Measurements from ENCODE around the gene FAAH. TPM values are rescaled to one million over a fixed set of nuclear protein-coding genes. Genes with fewer than 3 reads are reported as not detected.

Gene FAAH
- total RNA-seq, 1 donor from 2014 or later: 5.1 TPM

DNA sequence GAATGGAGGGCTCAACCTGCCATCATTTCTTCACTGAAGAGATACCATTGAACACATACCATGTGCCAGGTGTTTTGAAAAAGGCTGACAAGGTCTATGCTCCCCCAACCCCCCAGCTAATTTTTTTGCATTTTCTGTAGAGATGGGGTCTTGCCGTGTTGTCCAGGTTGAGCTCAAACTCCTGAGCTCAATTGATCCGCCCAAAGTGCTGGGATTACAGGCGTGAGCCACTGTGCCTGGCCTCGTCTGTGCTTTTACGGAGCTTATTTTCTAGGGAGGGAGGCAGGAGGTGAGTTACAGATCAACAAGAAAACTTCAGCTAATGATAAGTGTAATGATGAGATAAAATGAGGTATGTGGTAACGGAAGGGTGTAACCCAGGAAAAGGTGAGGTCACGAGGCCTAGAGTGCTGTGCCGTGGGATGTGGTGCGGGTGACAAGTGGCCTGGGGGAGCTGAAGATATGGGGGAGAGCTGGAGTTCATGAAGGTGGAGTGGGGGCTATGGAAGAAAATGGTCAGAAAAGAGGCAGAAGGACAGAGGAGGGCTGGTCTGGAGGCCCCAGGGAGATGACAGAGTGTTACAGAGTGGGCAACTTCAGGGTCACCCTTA, 28.2 kb downstream of the FAAH start:
- intact Hi-C loops (cut with micrococcal nuclease): no loop called here

DNA sequence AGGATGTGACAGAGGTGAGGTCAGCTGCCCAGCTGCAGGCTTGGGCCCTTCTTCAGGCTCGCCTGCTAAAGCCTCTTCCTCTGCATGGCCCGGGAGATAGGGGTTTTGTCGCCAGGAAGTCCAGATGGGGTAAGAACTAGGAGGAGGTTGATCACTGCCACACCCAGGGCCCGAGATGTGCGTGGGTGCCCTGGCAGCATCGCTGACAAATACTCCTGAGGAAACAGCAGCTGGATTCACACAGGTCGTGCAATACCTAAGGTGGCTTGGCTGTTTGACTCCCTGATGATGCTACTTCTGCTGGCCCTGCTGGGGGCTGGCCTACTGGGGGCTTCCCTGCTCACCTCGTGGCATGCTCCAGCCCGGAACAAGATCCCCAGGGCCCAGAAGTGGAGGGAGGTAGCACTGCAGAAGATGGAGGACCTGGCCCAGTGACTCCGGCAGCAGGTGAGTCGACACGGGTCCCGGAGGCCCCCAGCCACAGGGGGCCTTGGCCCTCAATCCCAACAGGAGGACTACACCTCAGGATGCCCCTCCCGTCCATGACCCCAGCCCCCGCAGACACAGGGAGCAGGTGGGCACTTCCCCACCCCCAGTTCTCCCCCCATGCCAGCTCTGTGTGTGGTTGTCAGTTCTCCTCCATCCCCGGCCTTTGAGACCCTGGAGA, 29.6 kb downstream of the FAAH start:
- intact Hi-C loops (cut with micrococcal nuclease): no loop called here

DNA sequence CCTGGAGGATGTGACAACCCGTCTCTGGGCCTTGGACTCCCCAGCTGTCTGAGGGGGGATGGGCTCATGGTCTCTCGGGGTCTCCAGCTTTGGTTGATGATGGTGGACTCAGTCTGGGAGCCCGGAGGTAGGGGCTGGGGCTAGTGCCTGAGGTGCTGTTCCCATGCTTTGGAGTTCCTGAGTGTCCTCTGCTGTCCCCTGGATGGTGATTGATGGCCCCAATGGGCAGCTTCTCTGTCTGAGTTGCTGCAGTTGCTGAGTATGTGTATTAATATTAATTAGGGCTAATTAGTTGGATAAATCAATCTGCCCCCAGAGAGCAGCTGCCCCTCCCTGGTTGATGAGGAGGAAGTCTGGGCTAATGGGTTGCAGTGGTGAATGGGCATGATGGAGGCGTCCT, 30.6 kb downstream of the FAAH start:
- intact Hi-C loops (cut with micrococcal nuclease): no loop called here

DNA sequence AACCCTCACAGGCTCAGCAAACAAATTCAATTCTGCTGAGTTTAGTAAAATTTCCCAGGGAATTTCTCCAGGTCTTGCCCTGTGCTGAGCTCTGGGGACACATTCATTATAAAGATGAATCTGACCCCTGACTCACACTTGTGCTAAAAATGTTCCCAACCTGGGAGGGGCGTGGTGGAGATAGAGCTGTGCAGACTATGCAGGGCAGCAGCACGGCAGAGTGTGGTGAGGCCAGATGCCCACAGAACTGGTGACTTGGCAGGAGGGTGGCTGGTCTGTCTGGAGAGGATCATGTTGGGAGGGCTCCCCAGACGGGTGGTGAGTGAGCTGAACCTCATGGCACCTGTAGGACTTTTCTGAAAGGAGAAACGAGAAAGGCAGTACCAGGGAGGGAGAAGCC, 31.6 kb downstream of the FAAH start:
- intact Hi-C loops (cut with micrococcal nuclease): no loop called here

- intact Hi-C loops (cut with micrococcal nuclease): no loop called here
These were observed 33.4 kb downstream of the FAAH start for GRCh38 chr1:46427541-46427940.

GRCh38 chr1:46429436-46429835, 35.3 kb downstream of the FAAH start:
- intact Hi-C loops (cut with micrococcal nuclease): no loop called here

- intact Hi-C loops (cut with micrococcal nuclease): no loop called here
These were observed 37.6 kb downstream of the FAAH start for GRCh38 chr1:46431695-46432094.

- intact Hi-C loops (cut with micrococcal nuclease): no loop called here
These were observed 38.7 kb downstream of the FAAH start for GRCh38 chr1:46432781-46433327.

DNA sequence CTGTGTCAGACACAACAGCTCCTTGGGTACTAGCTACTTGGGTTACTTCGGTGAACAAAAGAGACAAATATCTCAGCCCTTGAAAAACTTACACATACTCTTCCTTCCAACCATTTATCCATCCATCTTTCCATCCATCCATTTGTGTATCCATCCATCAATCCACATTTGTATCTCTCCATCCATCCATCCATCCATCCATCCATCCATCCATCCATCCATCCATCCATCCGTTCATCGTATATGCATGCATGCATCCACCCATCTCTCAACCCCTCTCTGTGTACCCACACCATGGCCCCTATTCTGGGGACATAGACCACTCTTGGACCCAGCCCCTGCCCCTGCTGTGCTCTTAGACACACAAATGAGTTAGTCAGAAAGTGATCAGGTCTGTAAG, 40.2 kb downstream of the FAAH start:
- intact Hi-C loops (cut with micrococcal nuclease): no loop called here

- intact Hi-C loops (cut with micrococcal nuclease): no loop called here
These were observed 42.7 kb downstream of the FAAH start for GRCh38 chr1:46436844-46437243.

DNA sequence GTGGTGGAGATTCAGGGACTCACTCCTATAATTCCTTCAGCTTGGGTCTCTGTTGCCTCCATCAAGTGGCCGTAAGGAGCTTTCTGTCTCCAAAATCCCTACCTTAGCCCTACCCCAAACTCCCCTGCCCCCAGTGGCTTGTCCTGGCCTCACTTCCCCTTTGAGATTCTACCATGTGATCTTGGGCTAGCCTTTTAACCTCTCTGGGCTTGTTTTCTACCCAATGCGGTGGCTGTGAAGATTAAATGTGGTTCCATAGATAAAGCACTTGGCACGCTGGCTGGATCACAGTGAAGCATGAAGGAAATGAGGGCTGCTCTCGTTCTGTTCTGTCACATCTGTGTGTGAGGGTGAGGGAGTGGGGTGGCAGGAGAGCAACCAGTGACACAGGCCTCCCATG, 43.6 kb downstream of the FAAH start:
- intact Hi-C loops (cut with micrococcal nuclease): no loop called here

GRCh38 chr1:46438346-46438745, 44.2 kb downstream of the FAAH start:
- intact Hi-C loops (cut with micrococcal nuclease): no loop called here

GRCh38 chr1:46440478-46440877, 46.4 kb downstream of the FAAH start:
- intact Hi-C loops (cut with micrococcal nuclease): loop anchor here (10.0 kb wide), 1 partner anchor 284 kb away; no protein-coding TSS in a partner anchor

DNA sequence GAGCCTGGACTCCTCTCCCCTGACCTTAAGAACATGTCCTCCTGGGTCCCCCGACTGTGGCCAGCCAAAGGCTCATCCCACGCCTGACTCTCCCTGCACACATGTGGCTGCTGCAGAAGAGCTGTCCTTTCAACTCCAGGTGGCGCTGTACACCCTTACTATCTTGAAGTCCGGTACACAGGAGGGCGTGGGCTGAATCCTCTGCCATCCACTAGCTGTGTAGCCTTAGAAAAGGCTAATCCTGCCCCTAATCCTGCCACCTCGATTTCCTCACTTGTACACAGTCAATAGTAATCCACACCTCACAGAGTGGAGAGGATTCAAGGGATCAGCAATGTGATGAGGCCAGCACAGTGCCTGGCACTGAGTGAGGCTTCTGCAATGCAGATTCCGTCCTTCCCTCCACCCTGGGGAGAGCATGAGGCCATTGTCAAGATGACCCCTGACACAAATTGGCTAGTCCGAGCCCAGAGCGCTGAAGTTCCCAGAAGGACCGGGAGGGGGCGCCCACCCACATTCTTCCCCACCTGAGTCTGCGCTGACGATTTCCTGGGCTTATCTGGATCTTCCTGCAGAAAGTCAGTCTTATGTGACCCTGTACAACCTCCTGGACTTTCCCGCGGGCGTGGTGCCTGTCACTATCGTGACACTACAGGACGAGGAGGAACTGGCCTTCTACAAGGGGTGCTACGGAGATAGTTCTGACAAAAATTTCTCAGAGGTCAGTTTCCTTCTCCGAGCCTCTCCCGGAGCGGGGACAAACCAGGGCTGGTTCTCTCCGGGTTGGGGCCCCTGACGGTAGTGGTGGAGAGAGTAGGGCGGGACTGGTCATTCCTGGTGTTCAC, 48.4 kb downstream of the FAAH start:
- intact Hi-C loops (cut with micrococcal nuclease): loop anchor here (10.0 kb wide), 1 partner anchor 282 kb away; no protein-coding TSS in a partner anchor

GRCh38 chr1:46444466-46444865, 50.3 kb downstream of the FAAH start:
- intact Hi-C loops (cut with micrococcal nuclease): loop anchor here (10.0 kb wide), 1 partner anchor 280 kb away; no protein-coding TSS in a partner anchor

GRCh38 chr1:46445773-46446256, 51.7 kb downstream of the FAAH start:
- intact Hi-C loops (cut with micrococcal nuclease): loop anchor here (5.0 to 10.0 kb wide), 2 partner anchors 41 to 279 kb away; partner anchors contain the start of gene DMBX1

GRCh38 chr1:46446646-46447498, 52.8 kb downstream of the FAAH start:
- intact Hi-C loops (cut with micrococcal nuclease): loop anchor here (1.0 to 10.0 kb wide), 3 partner anchors 40 to 278 kb away; partner anchors contain the start of gene DMBX1

DNA sequence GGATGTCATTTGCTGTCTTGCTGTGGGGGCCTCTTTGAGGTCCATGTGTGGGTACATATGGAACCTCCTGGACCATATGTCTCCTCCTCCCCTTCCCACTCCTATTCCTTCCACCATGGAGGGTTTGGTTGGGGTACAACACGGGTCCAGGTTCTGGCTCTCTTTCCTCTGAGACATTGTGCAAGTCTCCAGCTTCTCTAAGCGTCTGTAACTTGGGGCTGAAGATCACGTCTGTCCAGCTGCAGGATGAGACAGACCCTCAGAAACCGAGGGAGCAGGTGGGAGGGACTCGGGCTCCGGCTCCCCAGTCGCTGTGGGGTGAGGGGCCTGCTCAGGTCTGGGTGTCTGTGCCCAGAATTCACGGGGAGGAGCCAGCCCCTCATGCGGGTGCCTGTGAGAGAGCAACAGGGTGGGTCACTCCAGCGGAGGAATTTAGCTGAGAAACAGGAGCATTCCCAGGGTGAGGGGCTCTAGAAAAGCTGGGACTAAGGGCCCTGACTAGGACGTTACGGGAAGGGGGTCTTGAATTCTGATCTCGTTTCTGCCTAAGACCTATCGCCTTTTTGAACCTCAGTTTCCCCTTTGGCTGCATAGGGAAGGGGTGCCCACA, 53.5 kb downstream of the FAAH start:
- intact Hi-C loops (cut with micrococcal nuclease): loop anchor here (1.0 to 10.0 kb wide), 3 partner anchors 40 to 277 kb away; partner anchors contain the start of gene DMBX1

DNA sequence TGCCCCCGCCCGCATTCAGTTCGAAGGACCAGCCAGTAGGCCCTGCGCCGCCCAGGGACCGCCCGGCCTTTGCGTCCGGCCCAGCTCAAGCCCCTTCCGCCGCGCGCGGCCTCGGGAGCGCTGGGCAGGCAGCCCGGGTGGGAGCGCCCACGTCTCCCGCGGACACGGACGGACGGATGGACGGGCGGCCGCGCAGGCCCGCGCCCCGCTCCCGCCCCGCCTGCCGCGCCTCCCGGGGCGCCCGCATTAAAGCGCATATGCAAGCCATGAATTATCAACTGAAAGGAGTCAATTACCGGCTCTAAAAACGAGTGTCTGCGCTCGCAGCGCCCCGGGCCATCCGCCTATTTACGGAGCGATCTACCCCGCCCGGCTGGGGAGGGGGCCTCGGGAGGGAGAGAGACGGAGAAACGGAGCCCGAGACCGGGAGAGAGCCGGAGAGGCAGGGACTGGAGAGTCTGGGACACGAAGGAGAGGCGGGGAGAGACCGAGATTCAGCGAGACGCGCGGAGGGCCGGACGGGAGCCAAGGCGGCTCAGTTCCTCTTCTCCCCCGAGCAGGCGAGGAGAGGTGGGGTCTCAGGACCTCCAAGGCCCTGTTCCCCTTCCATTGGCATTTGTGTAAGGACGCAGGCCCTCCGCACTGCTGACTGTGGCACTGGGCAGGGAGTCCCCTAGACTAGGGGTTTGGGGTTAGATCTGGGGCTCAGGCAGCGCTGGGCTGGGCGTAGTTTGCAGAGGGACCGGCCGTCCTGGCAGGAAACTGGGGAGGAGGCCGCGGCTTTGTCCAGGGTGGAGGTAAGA, 54.2 kb downstream of the FAAH start:
- intact Hi-C loops (cut with micrococcal nuclease): loop anchor here (5.0 to 10.0 kb wide), 2 partner anchors 39 to 276 kb away; partner anchors contain the start of gene DMBX1

Measured in T-helper 2 cell treated with Interferon-gamma antibody and Interleukin-4, amounts not matched to agents 100 ng/mL and 5 ng/mL, for 36 hours (primary cell).